Neuron (in vitro differentiated cells): ENCODE data around the gene ZNF169.
"Not testable (repeated sequence)": the region's sequence is repeated elsewhere in the genome, so short reads cannot be mapped to it uniquely, and the experiment has no call there.

Experiments
- H2AFZ ChIP-seq: one replicate; pipeline ENCODE4 v1.6.1; 2013; ENCODE audit warnings: low read depth, mild to moderate bottlenecking, inconsistent platforms, low read length, moderate library complexity
- H3K27me3 ChIP-seq: one replicate; pipeline ENCODE4 v1.6.1; 2013; ENCODE audit warnings: low read length; ENCODE audit not compliant: insufficient read depth
- H3K36me3 ChIP-seq: one replicate; pipeline ENCODE4 v1.6.1; 2013; ENCODE audit warnings: low read length; ENCODE audit not compliant: insufficient read depth
- H3K4me1 ChIP-seq: one replicate; pipeline ENCODE4 v1.6.1; 2013; ENCODE audit warnings: low read length; ENCODE audit not compliant: insufficient read depth
- H3K4me3 ChIP-seq: 2 replicates; pipeline ENCODE4 v1.5.1; 2013; ENCODE audit warnings: mild to moderate bottlenecking, low read length, moderate library complexity
- H3K9me3 ChIP-seq: one replicate; pipeline ENCODE4 v1.6.1; 2013; ENCODE audit warnings: low read length

Gene ZNF169

GRCh38 chr9:94301583-94301982, 42.5 kb downstream of the ZNF169 start:
- Histone ChIP-seq H3K27me3 (no peaks in the 10 kb centered on the region), H3K4me1 (peaks cover 6% of the 10 kb centered on the region), H2AFZ (no peak overlapping the region), H3K9me3 (no peaks in the 10 kb centered on the region), H3K36me3 (no peaks in the 10 kb centered on the region), H3K4me3 (no peak overlapping the region)

GRCh38 chr9:94302426-94302825, 43.3 kb downstream of the ZNF169 start:
- Histone ChIP-seq H3K4me1 (peaks cover 6% of the 10 kb centered on the region), H3K27me3 (no peaks in the 10 kb centered on the region), H3K4me3 (no peak overlapping the region), H2AFZ (no peak overlapping the region), H3K9me3 (no peaks in the 10 kb centered on the region), H3K36me3 (no peaks in the 10 kb centered on the region)

- peaks cover 6% of the 10 kb centered on the region for H3K4me1 ChIP-seq
- H3K36me3 ChIP-seq, result no peaks in the 10 kb centered on the region
- H3K4me3 ChIP-seq, result no peak overlapping the region
- H3K9me3 ChIP-seq, result no peaks in the 10 kb centered on the region
- no peaks in the 10 kb centered on the region for H3K27me3 ChIP-seq
- H2AFZ ChIP-seq, result no peak overlapping the region
Measured at GRCh38 chr9:94303321-94303720, 44.2 kb downstream of the ZNF169 start.

GRCh38 chr9:94315034-94315984, 56.2 kb downstream of the ZNF169 start:
- not testable (repeated sequence) for H3K36me3 ChIP-seq, H3K27me3 ChIP-seq, H3K4me3 ChIP-seq, H2AFZ ChIP-seq, H3K9me3 ChIP-seq, H3K4me1 ChIP-seq

GRCh38 chr9:94316236-94316635, 57.1 kb downstream of the ZNF169 start:
- not testable (repeated sequence) for H3K27me3 ChIP-seq, H3K4me1 ChIP-seq, H3K9me3 ChIP-seq, H3K4me3 ChIP-seq, H2AFZ ChIP-seq, H3K36me3 ChIP-seq

- H3K36me3 ChIP-seq, H3K4me1 ChIP-seq, H3K27me3 ChIP-seq, H3K4me3 ChIP-seq, H2AFZ ChIP-seq, H3K9me3 ChIP-seq: not testable (repeated sequence)
Measured at GRCh38 chr9:94317949-94318657, 59.0 kb downstream of the ZNF169 start.

- not testable (repeated sequence) for H3K9me3 ChIP-seq, H3K27me3 ChIP-seq, H3K4me3 ChIP-seq, H3K36me3 ChIP-seq, H2AFZ ChIP-seq, H3K4me1 ChIP-seq
Measured at GRCh38 chr9:94322342-94322940, 63.3 kb downstream of the ZNF169 start.

- H3K9me3 ChIP-seq, H3K36me3 ChIP-seq, H3K4me3 ChIP-seq, H3K27me3 ChIP-seq, H3K4me1 ChIP-seq, H2AFZ ChIP-seq: not testable (repeated sequence)
Measured at GRCh38 chr9:94323153-94323798, 64.2 kb downstream of the ZNF169 start.

GRCh38 chr9:94325583-94325982, 66.5 kb downstream of the ZNF169 start:
- not testable (repeated sequence) for H3K4me3 ChIP-seq, H3K36me3 ChIP-seq, H2AFZ ChIP-seq, H3K27me3 ChIP-seq, H3K4me1 ChIP-seq, H3K9me3 ChIP-seq

- not testable (repeated sequence) for H3K4me1 ChIP-seq, H2AFZ ChIP-seq, H3K9me3 ChIP-seq, H3K27me3 ChIP-seq, H3K4me3 ChIP-seq, H3K36me3 ChIP-seq
Measured at GRCh38 chr9:94328544-94328943, 69.4 kb downstream of the ZNF169 start, which contains the start of gene NUTM2F. Gene NUTM2F, minus strand, starts transcription at chr9:94328644. Its CDS starts 21 bp downstream, at chr9:94328623.

GRCh38 chr9:94336445-94336844, 77.3 kb downstream of the ZNF169 start:
- not testable (repeated sequence) for H3K9me3 ChIP-seq, H3K27me3 ChIP-seq, H3K4me3 ChIP-seq, H3K36me3 ChIP-seq, H2AFZ ChIP-seq, H3K4me1 ChIP-seq

- not testable (repeated sequence) for H3K36me3 ChIP-seq, H3K4me3 ChIP-seq, H2AFZ ChIP-seq
Measured at GRCh38 chr9:94338723-94339122, 79.6 kb downstream of the ZNF169 start.

GRCh38 chr9:94339657-94340056, 80.6 kb downstream of the ZNF169 start:
- not testable (repeated sequence) for H3K4me1 ChIP-seq, H3K36me3 ChIP-seq, H3K9me3 ChIP-seq, H2AFZ ChIP-seq, H3K4me3 ChIP-seq, H3K27me3 ChIP-seq

More at GRCh38 chr9:94338723-94339122, 79.6 kb downstream of the ZNF169 start:
- not testable (repeated sequence) for H3K9me3 ChIP-seq, H3K27me3 ChIP-seq, H3K4me1 ChIP-seq
